HTERT RPE-1 (cell line): ENCODE measurements around the gene SYS1.

Source experiments
- in situ Hi-C: fragments of 300-500 bp; cut with MboI; formaldehyde crosslinking; loops from 4 replicates; pipeline ENCODE4 v1.14.3; 2020; ENCODE audit warnings: low sequenced_read_pairs

SYS1 gene

GRCh38 chr20:45412653-45413052 lies 49.7 kb downstream of the SYS1 start:
- in situ Hi-C loops, result no loop called here

- in situ Hi-C loops, result no loop called here
These were observed 50.5 kb downstream of the SYS1 start for GRCh38 chr20:45413479-45413878.

- in situ Hi-C loops, result no loop called here
These were observed 53.1 kb downstream of the SYS1 start, which contains the start of gene PIGT for GRCh38 chr20:45415822-45416637. PIGT (plus strand) TSS chr20:45416141; CDS start chr20:45416157, 16 bp downstream.

- in situ Hi-C loops, result no loop called here
These were observed 54.0 kb downstream of the SYS1 start for GRCh38 chr20:45416917-45417316.
